IPS-18a (cell line): ENCODE results near the gene NQO2.
A peak's percentile ranks its signal among the peaks of the same experiment; 100 is the strongest.
"Not testable (repeated sequence)": the region's sequence is repeated elsewhere in the genome, so short reads cannot be mapped to it uniquely, and the experiment has no call there.

Experiments used
- H3K27ac ChIP-seq: one replicate; pipeline ENCODE4 v1.5.1; 2013; ENCODE audit warnings: low read length
- H3K27me3 ChIP-seq: one replicate; pipeline ENCODE4 v1.6.1; 2013; ENCODE audit warnings: mild to moderate bottlenecking, low read length; ENCODE audit not compliant: control insufficient read depth, insufficient read depth
- H3K36me3 ChIP-seq: one replicate; pipeline ENCODE4 v1.6.1; 2013; ENCODE audit warnings: low read depth, low read length; ENCODE audit not compliant: control insufficient read depth
- H3K4me1 ChIP-seq: one replicate; pipeline ENCODE4 v1.6.1; 2013; ENCODE audit warnings: low read depth, low read length; ENCODE audit not compliant: control insufficient read depth
- H3K4me3 ChIP-seq: one replicate; pipeline ENCODE4 v1.5.1; 2013; ENCODE audit warnings: low read length
- H3K9ac ChIP-seq: one replicate; pipeline ENCODE4 v1.6.1; 2013; ENCODE audit warnings: mild to moderate bottlenecking, low read length, moderate library complexity
- H3K9me3 ChIP-seq: one replicate; pipeline ENCODE4 v1.6.1; 2013; ENCODE audit warnings: low read depth, low read length; ENCODE audit not compliant: control insufficient read depth

NQO2 gene

DNA sequence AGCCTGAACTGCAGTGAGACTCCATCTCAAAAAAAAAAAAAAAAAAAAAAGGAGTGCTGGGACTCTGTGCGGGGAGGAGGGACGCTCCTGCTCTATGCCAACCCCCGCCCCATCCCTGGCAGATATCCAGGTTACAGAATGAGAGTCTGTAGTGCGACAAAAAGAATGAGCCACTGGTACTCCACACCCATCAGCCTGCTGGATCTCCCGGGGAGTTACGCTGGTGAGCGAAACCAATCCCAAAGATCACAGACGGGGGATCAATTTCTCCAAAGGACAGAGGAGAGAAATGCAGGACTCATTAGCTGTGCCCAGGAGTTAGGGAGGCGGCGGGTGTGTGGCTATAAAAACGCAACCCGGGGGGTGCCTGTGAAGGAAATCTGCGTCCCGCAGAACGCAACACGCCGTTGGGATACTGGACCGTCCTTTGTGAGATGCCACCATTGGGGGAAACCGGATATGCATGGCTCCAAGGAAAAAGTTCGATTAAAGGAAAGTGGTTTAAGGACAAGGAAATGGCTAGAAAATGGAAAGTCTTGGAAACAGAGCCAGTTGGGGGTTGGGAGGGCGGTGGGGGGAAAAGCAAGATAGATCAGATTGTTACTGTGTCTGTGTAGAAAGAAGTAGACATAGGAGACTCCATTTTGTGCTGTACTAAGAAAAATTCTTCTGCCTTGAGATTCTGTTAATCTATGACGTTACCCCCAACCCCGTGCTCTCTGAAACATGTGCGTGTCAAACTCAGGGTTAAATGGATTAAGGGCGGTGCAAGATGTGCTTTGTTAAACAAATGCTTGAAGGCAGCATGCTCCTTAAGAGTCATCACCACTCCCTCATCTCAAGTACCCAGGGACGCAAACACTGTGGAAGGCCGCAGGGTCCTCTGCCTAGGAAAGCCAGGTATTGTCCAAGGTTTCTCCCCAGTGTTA is 54.8 kb downstream of the NQO2 start:
- Histone ChIP-seq H3K4me3 (peak overlapping the region; percentile 61), H3K27ac (peak overlapping the region; percentile 47), H3K9ac (peak overlapping the region; percentile 71), H3K4me1 (peaks cover 16% of the 10 kb centered on the region)
- H3K36me3 ChIP-seq, H3K9me3 ChIP-seq, H3K27me3 ChIP-seq: not testable (repeated sequence)

DNA sequence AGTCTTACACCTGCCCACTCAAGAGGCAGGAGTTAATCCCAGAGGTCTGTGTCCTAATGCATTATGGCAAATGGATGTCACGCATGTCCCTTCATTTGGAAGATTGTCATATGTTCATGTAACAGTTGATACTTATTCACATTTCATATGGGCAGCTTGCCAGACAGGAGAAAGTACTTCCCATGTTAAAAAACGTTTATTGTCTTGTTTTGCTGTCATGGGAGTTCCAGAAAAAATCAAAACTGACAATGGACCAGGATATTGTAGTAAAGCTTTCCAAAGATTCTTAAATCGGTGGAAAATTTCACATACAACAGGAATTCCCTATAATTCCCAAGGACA is 55.4 kb downstream of the NQO2 start:
- H3K27ac ChIP-seq, H3K9ac ChIP-seq, H3K4me3 ChIP-seq, H3K27me3 ChIP-seq, H3K9me3 ChIP-seq, H3K36me3 ChIP-seq: not testable (repeated sequence)
- H3K4me1 ChIP-seq: peaks cover 16% of the 10 kb centered on the region

DNA sequence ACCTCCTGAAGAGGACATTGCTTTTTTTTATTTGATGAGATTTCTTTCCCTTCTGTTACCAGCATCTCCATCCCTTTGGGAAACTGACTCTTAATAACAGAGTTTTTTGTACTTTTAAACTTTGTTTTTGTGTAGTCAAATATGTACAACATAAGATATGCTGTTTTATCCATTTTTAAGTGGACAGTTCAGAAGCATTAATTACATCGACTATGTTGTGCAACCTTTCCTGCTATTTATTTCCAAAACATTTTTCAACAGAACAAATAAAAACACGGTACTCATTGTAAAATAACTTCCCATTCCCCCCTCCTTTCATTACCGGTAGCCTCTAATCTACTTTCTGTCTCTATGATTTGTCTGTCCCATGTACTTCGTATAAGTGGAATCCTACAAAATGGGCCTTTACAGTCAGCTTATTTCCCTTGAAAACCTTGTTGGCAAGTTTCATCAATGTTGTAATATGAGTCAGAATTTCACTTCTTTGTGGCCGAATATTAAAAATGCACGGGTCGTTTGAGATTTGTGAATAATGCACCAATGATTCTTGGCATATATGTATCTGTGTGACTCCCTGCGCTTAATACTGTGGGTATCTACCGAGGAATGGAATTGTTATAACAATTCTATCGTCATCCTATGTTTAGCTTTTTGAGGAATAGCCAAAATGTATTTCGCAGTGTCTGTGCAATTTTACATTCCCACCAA is 57.5 kb downstream of the NQO2 start:
- Histone ChIP-seq H3K27me3 (peaks cover 5% of the 10 kb centered on the region), H3K9me3 (no peaks in the 10 kb centered on the region), H3K4me1 (peaks cover 16% of the 10 kb centered on the region), H3K27ac (no peak overlapping the region), H3K36me3 (no peaks in the 10 kb centered on the region), H3K4me3 (no peak overlapping the region), H3K9ac (no peak overlapping the region)

DNA sequence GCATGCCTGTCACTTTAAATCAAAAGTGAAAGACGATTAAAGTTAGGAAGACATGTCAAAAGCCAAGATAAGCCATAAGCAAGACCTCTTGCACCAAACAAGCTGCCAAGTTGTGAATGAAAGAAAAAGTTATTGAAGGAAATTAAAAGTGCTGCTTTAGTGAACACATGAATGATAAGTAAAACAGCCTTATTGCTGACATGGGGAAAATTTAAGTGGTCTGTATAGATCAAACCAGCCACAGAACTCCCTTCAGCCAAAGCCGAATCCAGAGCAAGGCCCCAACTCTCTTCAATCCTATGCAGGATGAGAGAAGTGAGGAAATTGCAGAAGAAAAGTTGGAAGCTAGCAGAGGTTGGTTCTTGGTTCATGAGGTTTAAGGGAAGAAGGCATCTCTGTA is 59.3 kb downstream of the NQO2 start:
- H3K4me1 ChIP-seq: peaks cover 16% of the 10 kb centered on the region
- no peaks in the 10 kb centered on the region for H3K36me3 ChIP-seq
- H3K9ac ChIP-seq: no peak overlapping the region
- H3K27ac ChIP-seq: no peak overlapping the region
- H3K9me3 ChIP-seq: no peaks in the 10 kb centered on the region
- H3K27me3 ChIP-seq: no peaks in the 10 kb centered on the region
- no peak overlapping the region for H3K4me3 ChIP-seq

DNA sequence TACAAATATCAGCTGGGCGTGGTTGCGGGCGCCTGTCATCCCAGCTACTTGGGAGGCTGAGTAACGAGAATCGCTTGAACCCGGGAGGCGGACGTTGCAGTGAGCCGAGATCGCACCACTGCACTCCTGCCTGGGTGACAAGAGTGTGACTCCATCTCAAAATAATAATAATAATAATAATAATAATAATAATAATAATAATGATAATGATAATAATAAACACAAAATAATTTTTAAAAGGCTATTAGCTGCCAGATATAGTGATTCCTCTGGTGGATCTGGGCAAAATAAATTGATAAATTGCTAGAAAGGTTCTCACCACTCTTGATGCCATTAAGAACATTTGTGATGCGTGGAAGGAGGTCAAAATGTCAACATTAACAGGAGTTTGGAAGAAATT is 60.4 kb downstream of the NQO2 start:
- not testable (repeated sequence) for H3K27me3 ChIP-seq, H3K36me3 ChIP-seq, H3K9me3 ChIP-seq, H3K27ac ChIP-seq, H3K9ac ChIP-seq, H3K4me1 ChIP-seq, H3K4me3 ChIP-seq

DNA sequence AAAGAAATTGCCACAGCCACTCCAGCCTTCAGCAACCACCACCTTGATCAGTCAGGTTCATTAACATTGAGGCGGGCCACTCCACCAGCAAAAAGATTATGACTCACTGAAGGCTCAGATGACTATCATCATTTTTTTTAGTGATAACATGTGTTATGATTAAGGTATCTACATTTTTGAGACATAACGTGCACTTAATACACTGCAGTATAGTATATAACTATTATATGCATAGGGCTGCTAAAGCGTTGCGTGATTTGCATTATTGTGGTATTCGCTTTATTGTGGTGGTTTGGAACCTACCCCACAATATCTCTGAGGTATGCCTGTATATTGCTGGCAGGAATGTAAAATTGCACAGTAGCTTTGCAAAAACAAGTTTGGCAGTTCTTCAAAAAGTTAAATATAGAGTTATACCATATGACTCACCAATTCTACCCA is 61.8 kb downstream of the NQO2 start:
- Histone ChIP-seq H3K4me3 (no peak overlapping the region), H3K27ac (no peak overlapping the region), H3K36me3 (no peaks in the 10 kb centered on the region)

DNA sequence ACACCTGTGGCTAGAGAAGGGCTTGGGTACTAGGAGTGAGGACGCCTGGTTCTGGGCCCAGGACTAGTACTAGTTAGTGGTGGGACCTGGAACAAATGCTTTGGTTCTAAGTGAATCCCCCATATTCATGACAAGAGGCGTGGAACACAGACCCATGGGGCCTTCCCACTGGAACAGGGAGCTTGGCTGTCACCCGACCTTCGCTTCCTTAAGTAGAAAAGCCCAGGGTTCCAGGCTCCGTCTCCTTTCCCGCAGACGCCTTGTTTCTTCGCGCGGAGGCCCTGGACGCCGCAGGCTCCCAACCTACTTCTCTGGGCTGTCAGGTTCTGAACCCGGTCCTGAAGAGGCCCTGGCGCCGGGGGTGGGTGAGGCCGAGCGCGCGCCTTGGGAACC is 63.6 kb downstream of the NQO2 start:
- H3K27me3 ChIP-seq, H3K27ac ChIP-seq, H3K9ac ChIP-seq, H3K9me3 ChIP-seq, H3K36me3 ChIP-seq, H3K4me1 ChIP-seq: not testable (repeated sequence)
- peak overlapping the region; percentile 55 for H3K4me3 ChIP-seq

More for the DNA sequence above, 61.8 kb downstream of the NQO2 start:
- Histone ChIP-seq H3K27me3 (peaks cover 8% of the 10 kb centered on the region), H3K4me1 (no peaks in the 10 kb centered on the region), H3K9ac (no peak overlapping the region), H3K9me3 (no peaks in the 10 kb centered on the region)

DNA sequence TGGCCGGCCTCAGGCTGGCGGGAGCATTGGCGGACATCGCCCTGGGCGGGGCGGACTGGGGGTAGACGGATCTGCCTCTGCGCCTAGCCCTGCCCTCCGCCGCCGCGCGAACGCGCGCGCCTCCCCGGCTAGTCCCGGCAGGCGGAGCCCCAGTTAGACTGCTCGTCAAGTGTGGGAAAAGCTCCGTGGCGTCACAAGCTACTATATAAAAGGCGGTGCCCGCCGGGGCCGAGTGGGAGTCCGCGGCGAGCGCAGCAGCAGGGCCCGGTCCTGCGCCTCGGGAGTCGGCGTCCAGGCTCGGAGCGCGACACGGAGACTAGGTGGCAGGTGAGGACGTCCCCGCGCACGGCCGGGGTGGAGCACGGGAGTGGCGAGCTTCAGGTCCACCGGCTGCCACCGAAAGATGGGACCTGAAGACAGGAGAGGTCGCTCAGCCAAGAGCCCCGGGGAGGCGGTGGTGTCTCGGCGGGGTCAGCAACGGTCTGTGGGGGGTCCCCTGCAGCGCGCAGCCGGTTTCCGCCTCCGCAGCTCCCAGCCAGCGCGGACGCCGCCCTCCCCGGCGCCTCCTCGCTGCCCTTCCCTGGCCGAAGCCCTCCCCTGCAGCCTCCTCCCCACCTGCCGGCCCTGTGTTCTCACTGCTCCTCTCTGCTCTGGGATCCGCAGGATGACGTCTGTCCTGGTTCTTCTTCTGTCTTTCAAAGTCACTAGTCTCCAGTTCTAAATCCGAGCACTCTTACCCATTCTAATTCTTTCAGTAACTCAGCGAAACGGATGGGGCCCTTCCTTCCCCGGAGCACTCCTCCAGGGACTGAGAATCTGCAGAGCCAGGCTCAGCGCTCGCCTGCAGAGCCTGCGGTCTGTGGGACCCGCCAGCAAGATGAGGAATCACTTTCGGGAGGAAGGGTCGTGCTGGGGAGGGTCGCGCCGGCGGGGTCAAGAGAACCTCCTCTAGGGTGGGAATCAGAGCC is 64.3 kb downstream of the NQO2 start:
- H3K4me3 ChIP-seq: peak overlapping the region; percentile 55
- no peak overlapping the region for H3K9ac ChIP-seq
- no peak overlapping the region for H3K27ac ChIP-seq
- no peaks in the 10 kb centered on the region for H3K9me3 ChIP-seq
- H3K36me3 ChIP-seq: no peaks in the 10 kb centered on the region
- H3K4me1 ChIP-seq: no peaks in the 10 kb centered on the region
- peaks cover 8% of the 10 kb centered on the region for H3K27me3 ChIP-seq

DNA sequence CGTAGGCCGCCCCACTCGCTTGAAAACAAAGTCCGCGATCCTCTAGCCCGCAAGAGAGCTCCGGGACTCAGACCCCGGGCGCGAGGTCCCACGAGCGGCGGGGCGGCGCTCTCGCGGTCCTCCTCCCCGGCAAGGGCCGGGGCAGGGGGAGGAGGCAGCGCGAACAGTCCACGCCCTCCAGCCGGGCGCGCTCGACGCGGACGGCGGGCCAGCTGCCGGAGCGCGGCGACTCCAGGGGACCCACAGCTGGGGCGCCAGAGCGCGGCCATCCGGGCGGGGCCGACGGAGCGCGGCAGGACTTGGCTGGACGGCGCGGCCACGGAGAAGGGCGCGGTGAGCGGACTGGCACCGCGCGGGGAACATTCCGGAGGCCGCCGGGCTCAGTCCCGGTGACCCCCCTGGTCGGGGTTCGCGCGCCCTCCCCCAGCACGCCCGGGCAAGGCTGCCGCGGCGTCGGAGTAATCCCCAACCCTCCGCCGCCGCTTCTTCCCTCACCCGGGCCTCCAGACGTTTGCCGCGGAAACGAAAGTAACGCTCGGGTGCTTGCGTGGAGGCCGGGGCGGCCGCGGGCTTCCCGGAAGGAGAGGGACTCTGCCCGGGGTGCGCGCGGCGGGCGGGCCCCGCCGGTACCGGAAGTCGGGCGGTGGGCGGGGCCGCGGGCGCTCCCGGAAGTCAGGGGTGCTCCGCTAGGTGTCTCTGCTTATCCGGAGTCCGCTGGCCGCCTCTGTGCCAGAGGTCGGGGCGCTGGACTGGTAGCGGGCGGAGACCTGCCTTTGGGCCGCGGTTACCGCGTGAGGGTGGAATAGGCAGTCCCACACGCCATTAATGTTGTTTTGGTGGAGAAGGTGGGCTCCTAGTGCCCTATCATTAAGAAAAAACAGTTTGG is 68.9 kb downstream of the NQO2 start, which contains the start of gene RIPK1:
TSS of gene RIPK1 (plus strand) at position 166 of the 886 bp plus-strand sequence. CDS start 8,330 bp downstream, outside the sequence.
- no peaks in the 10 kb centered on the region for H3K36me3 ChIP-seq
- H3K27ac ChIP-seq: peak within 1 kb of the TSS; percentile 70
- peaks cover 10% of the 10 kb centered on the region for H3K4me1 ChIP-seq
- H3K4me3 ChIP-seq: peak within 1 kb of the TSS; percentile 88
- H3K9ac ChIP-seq: peak within 1 kb of the TSS; percentile 72
- H3K9me3 ChIP-seq: no peaks in the 10 kb centered on the region
- H3K27me3 ChIP-seq: peaks cover 8% of the 10 kb centered on the region
